ENCODE data around the gene RPP25L.
A peak's percentile ranks its signal among the peaks of the same experiment; 100 is the strongest.

Gene RPP25L

DNA sequence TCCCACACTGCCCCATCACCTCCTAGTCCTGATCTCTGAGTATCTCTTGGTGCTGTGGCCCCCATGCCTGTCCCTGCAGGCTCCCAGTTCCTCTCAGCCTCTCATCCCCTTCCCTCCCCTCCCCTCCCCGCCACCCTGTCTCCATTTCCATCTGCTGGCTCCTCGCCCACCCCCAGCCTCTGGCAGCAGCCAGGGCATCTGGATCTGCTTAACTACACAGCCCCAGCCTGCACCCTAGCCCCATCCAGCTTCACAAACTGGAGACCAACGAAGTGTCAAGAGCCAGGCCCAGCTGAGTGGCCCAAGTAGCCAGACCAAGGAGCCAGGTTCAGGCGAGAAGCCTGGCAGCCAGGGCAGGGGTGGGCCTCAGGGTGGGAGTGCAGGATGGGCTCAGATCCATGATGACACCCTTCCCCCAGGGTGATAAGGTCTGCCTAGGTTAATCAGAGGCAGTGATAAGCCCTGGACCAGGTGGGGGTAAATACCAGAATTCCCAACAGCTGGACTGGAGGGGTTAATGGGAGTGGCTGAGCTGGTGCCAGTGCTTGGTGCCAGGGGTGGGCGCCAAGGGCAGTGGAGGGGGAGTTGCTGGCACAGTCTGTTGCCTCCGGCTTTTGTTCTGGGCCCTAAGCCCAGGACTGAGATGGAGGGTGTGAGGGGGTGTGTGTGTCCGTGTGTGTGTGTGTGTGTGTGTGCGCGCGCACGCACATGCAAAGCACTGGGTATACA is 42.6 kb upstream of the RPP25L start:
- Histone ChIP-seq H3K4me1 (peaks cover 8 to 53% (median 46%) of the 10 kb centered on the region in 4 donors), H3K36me3 (peaks cover 3 to 20% (median 3%) of the 10 kb centered on the region in 3 donors), H3K9me3 (no peaks in the 10 kb centered on the region), H3K27me3 (no peaks in the 10 kb centered on the region), H3K4me3 (peak overlapping the region in 1 of 2 donors; percentile 30), H3K27ac (peak overlapping the region; percentile 86 to 93)
- TF ChIP-seq, protein P1, sequence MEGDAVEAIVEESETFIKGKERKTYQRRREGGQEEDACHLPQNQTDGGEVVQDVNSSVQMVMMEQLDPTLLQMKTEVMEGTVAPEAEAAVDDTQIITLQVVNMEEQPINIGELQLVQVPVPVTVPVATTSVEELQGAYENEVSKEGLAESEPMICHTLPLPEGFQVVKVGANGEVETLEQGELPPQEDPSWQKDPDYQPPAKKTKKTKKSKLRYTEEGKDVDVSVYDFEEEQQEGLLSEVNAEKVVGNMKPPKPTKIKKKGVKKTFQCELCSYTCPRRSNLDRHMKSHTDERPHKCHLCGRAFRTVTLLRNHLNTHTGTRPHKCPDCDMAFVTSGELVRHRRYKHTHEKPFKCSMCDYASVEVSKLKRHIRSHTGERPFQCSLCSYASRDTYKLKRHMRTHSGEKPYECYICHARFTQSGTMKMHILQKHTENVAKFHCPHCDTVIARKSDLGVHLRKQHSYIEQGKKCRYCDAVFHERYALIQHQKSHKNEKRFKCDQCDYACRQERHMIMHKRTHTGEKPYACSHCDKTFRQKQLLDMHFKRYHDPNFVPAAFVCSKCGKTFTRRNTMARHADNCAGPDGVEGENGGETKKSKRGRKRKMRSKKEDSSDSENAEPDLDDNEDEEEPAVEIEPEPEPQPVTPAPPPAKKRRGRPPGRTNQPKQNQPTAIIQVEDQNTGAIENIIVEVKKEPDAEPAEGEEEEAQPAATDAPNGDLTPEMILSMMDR (IDR thresholded peaks at IDR 0.05) = no peak
- peak; percentile 79 to 94 for DNase-seq
- intact Hi-C loops (cut with DNase I; ENCODE audit: low total_unique reads) = no loop called here

DNA sequence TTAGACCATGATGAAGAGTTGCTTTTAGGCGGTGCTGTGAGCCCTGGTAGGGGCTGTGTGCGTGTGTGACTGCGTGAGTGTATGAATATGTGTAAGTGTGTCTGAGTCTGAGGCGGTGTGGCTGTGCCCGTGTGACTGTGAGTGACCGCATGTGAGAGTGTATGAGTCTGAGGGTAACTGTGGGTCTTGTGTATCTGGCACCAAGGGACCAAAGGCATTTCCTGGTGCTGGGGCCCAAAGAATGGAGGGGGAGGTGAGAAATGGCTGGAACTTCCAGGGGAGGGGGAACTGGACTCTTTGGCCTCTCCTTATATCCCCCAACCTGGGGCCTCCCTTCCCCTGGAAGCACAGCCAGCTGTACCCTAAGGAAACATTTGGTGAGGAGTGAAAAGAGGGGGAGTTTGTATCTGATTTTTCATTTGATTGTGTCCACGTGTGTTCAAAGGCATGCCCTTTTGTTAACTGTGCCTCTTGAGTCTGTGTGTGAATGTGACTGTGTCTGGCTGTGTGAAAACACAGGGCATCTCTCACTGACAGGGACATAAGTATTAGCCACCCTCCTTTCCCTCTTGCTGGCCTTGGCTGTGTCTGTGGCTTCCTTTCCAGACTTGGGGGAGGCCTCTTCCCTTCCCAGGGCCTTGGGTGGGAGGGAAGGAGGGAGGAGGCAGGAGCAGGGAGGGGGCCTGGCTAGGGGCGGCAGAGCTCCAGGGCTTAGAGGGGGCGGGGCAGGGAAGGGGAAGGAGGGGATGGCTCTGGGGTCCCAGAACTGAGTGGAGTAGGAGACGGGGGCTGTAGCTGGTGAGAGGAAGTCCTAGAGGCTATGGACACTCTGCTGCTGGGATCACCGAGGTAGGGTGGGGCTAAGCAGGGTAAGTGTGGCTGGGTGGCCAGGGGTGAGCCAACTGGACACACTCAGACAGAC is 41.5 kb upstream of the RPP25L start:
- peak overlapping the region; percentile 86 to 93 for H3K27ac ChIP-seq
- intact Hi-C loops (cut with DNase I; ENCODE audit: low total_unique reads) = no loop called here
- DNase-seq = peak; percentile 52 to 86

DNA sequence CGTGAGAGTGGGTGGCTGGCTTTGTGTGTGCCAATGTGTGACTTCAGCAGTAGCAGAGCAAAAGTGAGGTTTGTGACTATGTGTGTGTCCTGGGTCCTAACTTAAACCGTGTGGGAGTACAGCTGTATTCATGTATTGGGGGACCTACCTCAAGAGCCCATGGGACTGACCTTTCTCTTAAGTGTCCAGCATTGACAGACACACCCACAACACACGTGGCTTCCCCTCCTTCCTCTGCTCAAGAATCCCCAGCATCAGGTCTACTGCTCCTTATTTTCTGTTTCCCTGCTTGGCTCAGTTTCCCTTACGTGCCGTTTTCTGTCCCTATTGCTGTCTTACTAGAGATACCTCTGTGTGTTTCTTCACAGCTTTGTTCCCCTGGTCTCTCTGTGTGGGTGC is 40.7 kb upstream of the RPP25L start:
- DNase-seq = no peak
- peak overlapping the region; percentile 86 to 93 for H3K27ac ChIP-seq
- H3K9me3 ChIP-seq = no peaks in the 10 kb centered on the region
- peaks cover 8 to 24% (median 16%) of the 10 kb centered on the region in 3 donors for H3K36me3 ChIP-seq
- TF ChIP-seq, protein P1 (IDR thresholded peaks at IDR 0.05) = no peak
- H3K27me3 ChIP-seq = no peaks in the 10 kb centered on the region
- H3K4me3 ChIP-seq = peak overlapping the region; percentile 45 to 60
- intact Hi-C loops (cut with DNase I; ENCODE audit: low total_unique reads) = no loop called here
- H3K4me1 ChIP-seq = peaks cover 8 to 65% (median 56%) of the 10 kb centered on the region in 4 donors

More for the DNA sequence above, 41.5 kb upstream of the RPP25L start:
- Histone ChIP-seq H3K4me1 (peaks cover 8 to 57% (median 48%) of the 10 kb centered on the region in 4 donors), H3K9me3 (no peaks in the 10 kb centered on the region), H3K4me3 (peak overlapping the region; percentile 45 to 60), H3K27me3 (no peaks in the 10 kb centered on the region), H3K36me3 (peaks cover 8 to 26% (median 14%) of the 10 kb centered on the region in 3 donors)
- TF ChIP-seq, protein P1 (IDR thresholded peaks at IDR 0.05) = no peak

DNA sequence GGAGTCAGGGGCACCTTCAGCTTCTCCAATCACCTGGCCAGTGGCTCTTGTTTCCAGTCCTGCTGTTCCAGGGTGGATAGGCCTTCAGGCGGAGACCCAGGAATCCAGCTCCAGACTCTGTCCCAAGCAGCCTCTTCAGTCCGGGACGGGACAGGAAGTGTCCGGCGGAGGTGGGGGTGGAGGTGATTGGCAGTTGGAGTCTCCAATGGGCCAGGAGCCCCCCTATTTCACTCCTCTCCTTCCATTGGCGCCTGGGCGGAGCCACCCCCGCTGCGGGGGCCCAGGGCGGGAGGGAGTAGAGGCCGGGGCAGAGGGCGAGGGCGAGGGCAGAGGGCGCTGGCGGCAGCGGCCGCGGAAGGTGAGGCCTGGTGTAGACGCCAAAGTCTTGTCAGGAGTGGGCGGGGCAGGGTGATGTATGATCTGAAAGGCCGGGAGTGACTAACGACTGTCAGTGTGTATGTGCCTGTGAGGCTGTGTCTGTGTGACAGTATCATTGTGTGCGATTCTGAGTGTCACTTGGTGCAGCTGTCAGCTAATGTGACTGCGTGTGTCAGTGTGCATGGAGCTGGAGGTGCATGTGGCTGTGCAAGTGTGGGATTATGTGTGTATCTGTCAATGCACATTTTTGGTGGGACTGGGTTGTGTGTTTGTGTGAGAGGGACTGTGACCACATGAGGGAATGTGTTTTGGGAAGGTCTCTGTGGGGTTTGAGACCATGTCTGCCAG is 40.1 kb upstream of the RPP25L start, which contains the start of gene IL11RA:
TSS of gene IL11RA (plus strand) at position 310 of the 726 bp plus-strand sequence. CDS start 3,033 bp downstream, outside the sequence.
- peak; percentile 92 to 97 for DNase-seq
- Histone ChIP-seq H3K4me1 (peaks cover 8 to 70% (median 61%) of the 10 kb centered on the region in 4 donors), H3K9me3 (no peaks in the 10 kb centered on the region), H3K4me3 (peak within 1 kb of the TSS; percentile 45 to 60), H3K27ac (peak within 1 kb of the TSS; percentile 86 to 93), H3K27me3 (no peaks in the 10 kb centered on the region), H3K36me3 (peaks cover 8 to 19% (median 16%) of the 10 kb centered on the region in 3 donors)
- intact Hi-C loops (cut with DNase I; ENCODE audit: low total_unique reads) = no loop called here
- TF ChIP-seq, protein P1 (IDR thresholded peaks at IDR 0.05) = no peak

DNA sequence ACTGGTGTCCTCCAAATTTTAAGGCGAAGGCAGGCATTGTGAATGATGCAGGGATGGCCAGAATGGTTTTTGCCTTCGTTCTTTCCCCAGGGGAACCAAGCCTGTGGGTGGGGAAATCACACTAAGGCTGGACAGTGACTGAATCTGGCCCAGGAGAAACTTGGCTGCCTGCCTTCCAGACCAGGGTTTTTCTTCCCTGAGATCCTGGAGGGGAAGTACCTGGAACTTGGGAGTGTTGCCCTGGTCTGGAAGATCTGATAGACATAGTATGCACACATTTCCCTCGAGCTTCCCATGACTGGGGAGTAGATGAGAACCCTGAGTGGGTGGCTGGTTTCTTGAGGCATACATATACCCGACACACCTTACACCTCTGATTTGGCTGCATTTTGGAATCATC is 39.4 kb upstream of the RPP25L start:
- Histone ChIP-seq H3K9me3 (no peaks in the 10 kb centered on the region), H3K4me3 (peak overlapping the region; percentile 45 to 60), H3K27me3 (no peaks in the 10 kb centered on the region), H3K4me1 (peaks cover 8 to 73% (median 62%) of the 10 kb centered on the region in 4 donors), H3K27ac (peak overlapping the region; percentile 86 to 93), H3K36me3 (peaks cover 8 to 17% (median 16%) of the 10 kb centered on the region in 3 donors)
- peak in 1 of 2 donors; percentile 76 for DNase-seq
- TF ChIP-seq, protein P1 (IDR thresholded peaks at IDR 0.05) = no peak
- intact Hi-C loops (cut with DNase I; ENCODE audit: low total_unique reads) = no loop called here
